ENCODE measurements around the gene PXDN.

PXDN gene

DNA sequence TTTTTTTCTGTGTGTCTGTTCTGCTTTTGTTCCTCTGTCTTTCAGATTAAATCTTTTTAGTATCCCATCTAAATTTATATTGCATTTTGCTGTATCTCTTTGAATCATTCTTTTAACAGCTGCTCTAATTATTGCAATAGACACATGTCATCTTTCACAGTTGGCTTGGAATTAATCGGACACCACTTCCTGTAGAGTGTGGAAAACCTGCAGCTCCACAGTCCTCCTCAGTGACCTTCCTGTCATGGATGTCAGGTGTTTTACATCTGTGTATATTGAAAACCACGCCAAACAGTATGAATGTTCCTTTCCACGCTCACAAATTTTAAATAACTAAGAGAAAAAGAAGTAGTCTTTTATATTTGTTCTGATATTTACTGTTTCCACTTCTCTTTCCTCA lies 135.3 kb downstream of the PXDN start:
- peaks cover 42% of the 10 kb centered on the region for H3K4me1 ChIP-seq (ENCODE audit: control insufficient read depth, insufficient read depth, low read length)
- H3K9ac ChIP-seq (ENCODE audit: low read depth, low read length) = no peak overlapping the region
- no peak overlapping the region for H3K4me3 ChIP-seq (ENCODE audit: low read length)

DNA sequence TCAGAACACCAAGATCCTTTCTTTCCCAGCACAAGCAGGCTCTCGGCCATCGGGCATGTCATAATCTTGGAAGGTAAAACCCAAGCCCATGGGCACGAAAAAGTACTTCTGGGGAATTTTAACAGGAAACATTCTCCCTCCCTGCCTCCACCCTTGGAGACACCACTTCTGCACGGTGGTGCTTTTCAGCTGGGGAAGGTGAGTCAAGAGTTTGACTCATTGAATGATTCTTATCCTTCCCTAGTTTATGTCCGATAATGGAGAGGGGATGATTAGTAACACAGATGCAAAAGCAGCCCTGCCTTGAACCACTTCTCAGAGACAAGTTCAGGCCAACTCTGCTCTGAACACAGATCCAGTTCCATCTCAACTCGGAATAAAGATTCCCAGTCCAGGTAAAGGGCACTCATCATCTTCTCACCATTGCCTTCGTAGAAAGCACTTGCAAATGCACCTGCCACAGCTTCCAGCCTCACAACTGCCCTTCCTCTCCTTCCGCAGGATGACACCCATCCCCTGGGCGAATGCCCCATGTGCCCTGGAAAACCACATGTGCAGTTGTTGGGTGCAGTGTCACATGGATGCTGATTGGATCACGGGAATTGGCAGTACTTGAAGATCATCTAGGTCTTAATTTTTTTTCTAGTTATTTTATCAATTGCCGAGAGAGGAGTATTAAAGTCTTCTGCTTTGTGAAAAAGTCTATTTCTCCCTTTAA lies 136.2 kb downstream of the PXDN start:
- Histone ChIP-seq H3K9ac (ENCODE audit: low read depth, low read length) (no peak overlapping the region), H3K4me2 (ENCODE audit: low read length) (peak overlapping the region; percentile 15), H3K36me3 (ENCODE audit: insufficient read depth, low read length) (no peaks in the 10 kb centered on the region), H3K4me1 (ENCODE audit: control insufficient read depth, insufficient read depth, low read length) (peaks cover 34% of the 10 kb centered on the region), H3K4me3 (ENCODE audit: low read length) (no peak overlapping the region), H3K9me3 (replicated peaks; ENCODE audit: low read length) (no peaks in the 10 kb centered on the region), H3K27me3 (ENCODE audit: control insufficient read depth, insufficient read depth, low read length) (no peaks in the 10 kb centered on the region)

More for the DNA sequence above, 135.3 kb downstream of the PXDN start:
- Histone ChIP-seq H3K27me3 (ENCODE audit: control insufficient read depth, insufficient read depth, low read length) (no peaks in the 10 kb centered on the region), H3K4me2 (ENCODE audit: low read length) (no peak overlapping the region), H3K36me3 (ENCODE audit: insufficient read depth, low read length) (no peaks in the 10 kb centered on the region), H3K9me3 (replicated peaks; ENCODE audit: low read length) (no peaks in the 10 kb centered on the region)

DNA sequence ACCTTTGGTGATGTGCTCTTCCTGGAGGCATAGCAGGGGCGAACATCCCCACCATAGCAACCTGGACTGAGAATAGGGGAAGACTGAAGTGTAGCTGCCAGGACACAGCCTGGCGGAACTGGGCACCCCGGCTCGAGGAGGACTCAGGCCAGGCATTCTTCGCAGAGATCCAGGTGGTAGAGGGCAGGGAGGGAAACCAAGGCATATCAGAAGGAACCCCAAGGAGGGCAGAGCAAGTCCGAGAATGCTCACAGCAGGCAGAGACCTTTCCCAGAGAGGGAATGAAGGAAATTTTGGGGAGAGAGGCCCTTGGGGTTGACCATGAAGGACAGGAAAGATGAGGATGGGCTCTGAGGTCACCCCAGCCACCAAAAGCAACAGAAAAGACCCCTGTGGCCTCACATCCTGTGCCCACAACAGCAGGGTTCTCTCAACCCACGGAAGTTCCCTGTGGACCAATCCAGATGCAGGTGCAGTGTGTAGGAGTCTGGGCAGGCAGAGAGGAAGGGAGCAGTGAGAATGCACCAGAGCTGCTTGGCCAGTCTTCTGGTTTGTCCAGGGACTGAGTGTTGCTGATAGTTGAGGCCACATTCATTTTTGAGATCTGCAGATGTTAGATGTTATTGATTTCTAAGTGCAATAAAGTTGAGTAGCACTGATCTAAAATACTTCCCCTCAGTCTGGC lies 136.9 kb downstream of the PXDN start:
- Histone ChIP-seq H3K4me2 (ENCODE audit: low read length) (no peak overlapping the region), H3K9me3 (replicated peaks; ENCODE audit: low read length) (no peaks in the 10 kb centered on the region), H3K27me3 (ENCODE audit: control insufficient read depth, insufficient read depth, low read length) (no peaks in the 10 kb centered on the region), H3K4me1 (ENCODE audit: control insufficient read depth, insufficient read depth, low read length) (peaks cover 34% of the 10 kb centered on the region), H3K4me3 (ENCODE audit: low read length) (no peak overlapping the region), H3K9ac (ENCODE audit: low read depth, low read length) (no peak overlapping the region), H3K36me3 (ENCODE audit: insufficient read depth, low read length) (no peaks in the 10 kb centered on the region)

DNA sequence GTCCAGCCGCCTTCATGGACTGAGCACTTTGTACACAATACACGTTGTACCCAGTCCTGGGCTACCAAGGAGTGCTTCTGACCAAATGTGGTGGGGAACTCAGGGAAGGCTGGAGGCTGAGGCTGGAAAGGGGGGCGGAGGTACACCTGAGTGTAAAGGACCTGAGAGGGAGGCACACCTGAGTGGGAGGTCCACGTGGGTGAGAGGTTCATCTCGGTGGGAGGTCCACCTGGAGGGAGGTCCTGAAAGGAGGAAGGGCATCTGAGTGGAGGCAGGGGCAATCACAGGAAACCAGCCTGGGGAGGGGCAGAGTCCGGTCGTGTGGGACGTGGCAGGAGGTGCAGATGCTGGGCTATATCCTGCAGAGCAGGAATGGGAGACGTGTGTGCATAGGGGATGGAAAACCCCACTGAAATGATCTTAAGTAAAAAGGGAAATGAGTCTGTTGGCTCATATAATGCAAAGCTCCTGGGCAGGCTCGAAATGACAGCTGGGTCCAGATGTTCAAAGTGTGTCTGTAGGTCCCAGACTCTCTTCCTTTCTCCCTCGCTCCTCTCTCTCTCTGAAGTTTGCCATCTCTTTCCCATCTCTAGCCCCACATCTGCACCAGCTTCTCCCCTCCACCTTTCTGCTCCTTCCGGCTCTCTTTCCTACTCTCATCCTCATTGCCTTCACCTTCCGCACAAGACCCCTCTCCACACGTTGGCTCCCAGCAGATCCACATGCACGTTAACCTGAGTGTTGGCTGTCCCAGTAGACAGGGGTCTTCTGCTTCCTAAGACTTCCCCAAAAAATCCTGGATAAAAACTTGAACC lies 137.7 kb downstream of the PXDN start:
- H3K9me3 ChIP-seq (replicated peaks; ENCODE audit: low read length) = no peaks in the 10 kb centered on the region
- no peak overlapping the region for H3K4me3 ChIP-seq (ENCODE audit: low read length)
- peaks cover 37% of the 10 kb centered on the region for H3K4me1 ChIP-seq (ENCODE audit: control insufficient read depth, insufficient read depth, low read length)
- no peaks in the 10 kb centered on the region for H3K36me3 ChIP-seq (ENCODE audit: insufficient read depth, low read length)
- H3K9ac ChIP-seq (ENCODE audit: low read depth, low read length) = no peak overlapping the region
- no peak overlapping the region for H3K4me2 ChIP-seq (ENCODE audit: low read length)
- peaks cover 4% of the 10 kb centered on the region for H3K27me3 ChIP-seq (ENCODE audit: control insufficient read depth, insufficient read depth, low read length)

DNA sequence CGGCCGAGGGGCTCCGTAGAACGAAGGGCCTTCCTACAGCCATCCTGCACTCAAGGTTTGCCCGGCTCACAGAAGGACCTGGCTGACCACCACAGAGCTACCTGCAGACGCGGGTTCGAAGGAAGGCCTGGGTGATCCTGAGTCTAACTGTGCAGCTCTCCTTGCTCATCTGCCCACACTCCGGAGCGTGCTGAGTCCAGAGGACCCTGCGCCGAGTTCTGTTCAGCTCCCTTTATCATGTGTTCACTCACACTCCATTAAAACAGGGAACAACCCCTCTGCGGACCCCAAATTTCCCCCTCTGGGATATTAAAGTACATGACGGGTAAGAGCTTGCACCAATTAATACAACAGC lies 138.3 kb downstream of the PXDN start:
- no peak overlapping the region for H3K9ac ChIP-seq (ENCODE audit: low read depth, low read length)
- peaks cover 37% of the 10 kb centered on the region for H3K4me1 ChIP-seq (ENCODE audit: control insufficient read depth, insufficient read depth, low read length)
- H3K4me3 ChIP-seq (ENCODE audit: low read length) = no peak overlapping the region

DNA sequence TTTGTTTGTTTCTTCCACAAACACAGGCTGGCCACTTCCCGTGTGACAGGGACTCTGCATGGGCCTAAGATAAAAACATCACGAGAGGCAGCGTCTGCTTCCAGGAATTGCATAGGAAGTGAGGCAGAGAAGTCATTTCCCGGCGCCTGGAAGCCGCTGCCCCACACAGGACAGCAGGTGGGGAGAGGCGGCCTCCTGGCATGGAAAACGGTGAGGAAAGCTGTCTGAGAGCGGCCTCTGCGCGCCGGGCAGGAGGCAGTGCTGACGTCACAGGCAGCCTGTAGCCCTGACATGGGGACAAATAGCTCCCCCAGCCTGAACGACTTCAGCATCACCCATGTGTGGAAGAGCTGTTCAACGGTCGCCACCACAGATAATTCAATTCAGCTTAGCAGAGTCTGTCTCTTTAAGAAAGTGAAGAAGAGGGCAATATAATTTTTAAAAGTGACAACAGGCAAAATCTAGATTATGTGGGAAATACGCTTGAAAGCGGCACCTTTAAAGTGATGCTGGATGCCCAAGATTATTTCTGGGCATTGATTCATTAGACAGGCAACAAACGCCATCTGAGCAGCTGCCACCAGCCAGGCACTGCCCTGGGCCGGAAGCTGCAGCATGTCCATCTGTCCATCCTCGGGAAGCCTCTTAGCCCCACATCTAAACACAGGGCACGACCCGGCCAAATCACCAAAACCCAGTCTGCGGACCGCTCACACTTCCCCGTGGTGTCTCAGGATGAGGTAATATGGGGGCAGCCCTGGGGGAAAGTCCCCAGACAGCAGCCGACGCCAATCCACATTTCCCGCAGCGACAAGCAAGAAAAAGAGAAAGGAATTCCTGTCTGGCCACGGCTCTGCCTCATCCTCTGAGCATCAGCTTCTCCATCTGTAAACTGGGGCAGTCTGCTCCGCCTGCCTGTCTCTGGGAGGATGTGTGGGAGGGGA lies 138.9 kb downstream of the PXDN start:
- H3K4me3 ChIP-seq (ENCODE audit: low read length) = peak overlapping the region; percentile 52
- H3K27me3 ChIP-seq (ENCODE audit: control insufficient read depth, insufficient read depth, low read length) = peaks cover 5% of the 10 kb centered on the region
- peaks cover 39% of the 10 kb centered on the region for H3K4me1 ChIP-seq (ENCODE audit: control insufficient read depth, insufficient read depth, low read length)
- peak overlapping the region; percentile 26 for H3K9ac ChIP-seq (ENCODE audit: low read depth, low read length)
- H3K4me2 ChIP-seq (ENCODE audit: low read length) = peak overlapping the region; percentile 59
- H3K9me3 ChIP-seq (replicated peaks; ENCODE audit: low read length) = no peaks in the 10 kb centered on the region
- no peaks in the 10 kb centered on the region for H3K36me3 ChIP-seq (ENCODE audit: insufficient read depth, low read length)

More for the DNA sequence above, 138.3 kb downstream of the PXDN start:
- H3K36me3 ChIP-seq (ENCODE audit: insufficient read depth, low read length) = no peaks in the 10 kb centered on the region
- H3K27me3 ChIP-seq (ENCODE audit: control insufficient read depth, insufficient read depth, low read length) = peaks cover 5% of the 10 kb centered on the region
- H3K9me3 ChIP-seq (replicated peaks; ENCODE audit: low read length) = no peaks in the 10 kb centered on the region
- H3K4me2 ChIP-seq (ENCODE audit: low read length) = peak overlapping the region; percentile 59

DNA sequence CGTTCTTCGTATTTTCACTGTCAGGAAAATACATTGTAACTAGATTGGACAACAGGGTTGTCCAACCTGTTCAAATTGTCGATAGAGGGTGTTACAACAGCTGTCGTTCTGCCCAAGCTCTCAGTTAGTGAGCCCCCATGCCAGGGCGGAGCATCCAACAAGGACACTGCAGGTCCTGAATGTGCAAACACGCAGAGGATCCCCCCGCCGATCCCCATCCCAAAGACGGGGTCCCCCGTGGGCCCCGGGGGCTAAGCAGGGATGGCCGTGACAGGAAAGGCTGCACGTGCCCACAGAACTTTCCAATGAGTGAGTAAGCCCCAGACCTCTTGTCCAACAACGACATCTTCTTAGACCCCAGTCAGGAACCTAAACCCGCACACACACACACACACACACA lies 140.8 kb downstream of the PXDN start:
- H3K9me3 ChIP-seq (replicated peaks; ENCODE audit: low read length) = no peaks in the 10 kb centered on the region
- H3K27me3 ChIP-seq (ENCODE audit: control insufficient read depth, insufficient read depth, low read length) = peaks cover 15% of the 10 kb centered on the region
- no peak overlapping the region for H3K4me2 ChIP-seq (ENCODE audit: low read length)
- no peak overlapping the region for H3K9ac ChIP-seq (ENCODE audit: low read depth, low read length)
- no peaks in the 10 kb centered on the region for H3K36me3 ChIP-seq (ENCODE audit: insufficient read depth, low read length)
- no peak overlapping the region for H3K4me3 ChIP-seq (ENCODE audit: low read length)
- peaks cover 40% of the 10 kb centered on the region for H3K4me1 ChIP-seq (ENCODE audit: control insufficient read depth, insufficient read depth, low read length)

DNA sequence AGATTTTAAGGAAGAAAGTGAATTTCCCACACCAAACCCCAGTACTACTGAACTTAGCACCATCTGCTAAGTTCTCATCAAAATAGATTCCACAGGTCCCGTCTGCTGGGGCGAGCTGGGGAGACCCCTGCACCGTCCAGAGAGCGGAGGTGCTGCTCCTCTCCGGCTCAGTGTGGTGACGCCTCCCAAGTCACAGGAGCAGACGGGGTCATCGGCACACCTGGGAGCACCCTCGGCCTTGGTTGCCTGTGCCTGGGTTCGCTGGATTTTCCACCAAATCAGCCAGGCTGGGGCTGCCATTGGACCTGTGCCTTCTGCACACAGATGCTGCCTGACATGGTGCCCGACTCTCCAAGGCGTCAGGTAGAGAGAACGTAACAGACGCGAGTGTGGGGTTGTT lies 141.3 kb downstream of the PXDN start:
- H3K36me3 ChIP-seq (ENCODE audit: insufficient read depth, low read length) = no peaks in the 10 kb centered on the region
- H3K27me3 ChIP-seq (ENCODE audit: control insufficient read depth, insufficient read depth, low read length) = peaks cover 19% of the 10 kb centered on the region
- H3K4me1 ChIP-seq (ENCODE audit: control insufficient read depth, insufficient read depth, low read length) = peaks cover 36% of the 10 kb centered on the region
- H3K9ac ChIP-seq (ENCODE audit: low read depth, low read length) = no peak overlapping the region
- no peaks in the 10 kb centered on the region for H3K9me3 ChIP-seq (replicated peaks; ENCODE audit: low read length)
- no peak overlapping the region for H3K4me3 ChIP-seq (ENCODE audit: low read length)
- no peak overlapping the region for H3K4me2 ChIP-seq (ENCODE audit: low read length)

DNA sequence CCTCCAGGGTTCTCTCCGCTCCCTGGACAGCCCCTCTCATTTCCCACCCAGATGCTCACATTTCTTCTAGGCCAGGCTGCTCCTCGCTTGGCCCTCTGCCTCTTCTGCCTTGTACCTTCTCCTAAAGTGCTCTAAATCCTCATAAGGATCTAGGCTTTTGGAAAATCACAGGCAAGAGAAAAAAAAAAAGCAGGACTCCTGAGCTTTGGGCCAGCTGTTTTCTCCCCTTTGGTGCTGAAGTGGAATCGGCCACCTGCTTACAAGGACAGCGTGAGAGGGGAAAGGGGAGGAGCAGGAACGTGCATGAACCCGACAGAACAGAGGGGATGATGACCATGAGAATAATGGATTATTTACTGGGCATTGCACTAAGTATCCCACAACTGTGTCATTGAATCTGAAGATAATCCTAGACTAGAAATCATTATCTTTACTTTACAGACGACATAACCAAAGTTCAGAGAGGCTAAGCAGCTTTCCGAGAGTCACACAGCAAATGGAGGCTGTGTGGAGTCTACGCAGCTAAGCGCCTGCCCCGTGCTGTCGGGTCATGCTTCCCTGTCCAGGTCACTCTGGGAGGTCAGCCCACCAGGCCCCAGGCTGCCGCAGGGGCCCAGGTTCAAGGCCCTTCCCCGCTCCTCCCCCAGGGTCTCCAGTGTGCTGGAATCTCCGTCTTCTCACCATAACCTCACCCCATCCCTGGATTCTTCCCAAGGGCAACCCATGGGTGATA lies 141.9 kb downstream of the PXDN start:
- no peaks in the 10 kb centered on the region for H3K9me3 ChIP-seq (replicated peaks; ENCODE audit: low read length)
- H3K9ac ChIP-seq (ENCODE audit: low read depth, low read length) = no peak overlapping the region
- no peak overlapping the region for H3K4me3 ChIP-seq (ENCODE audit: low read length)
- no peak overlapping the region for H3K4me2 ChIP-seq (ENCODE audit: low read length)
- H3K36me3 ChIP-seq (ENCODE audit: insufficient read depth, low read length) = no peaks in the 10 kb centered on the region
- peaks cover 22% of the 10 kb centered on the region for H3K27me3 ChIP-seq (ENCODE audit: control insufficient read depth, insufficient read depth, low read length)
- H3K4me1 ChIP-seq (ENCODE audit: control insufficient read depth, insufficient read depth, low read length) = peaks cover 30% of the 10 kb centered on the region

DNA sequence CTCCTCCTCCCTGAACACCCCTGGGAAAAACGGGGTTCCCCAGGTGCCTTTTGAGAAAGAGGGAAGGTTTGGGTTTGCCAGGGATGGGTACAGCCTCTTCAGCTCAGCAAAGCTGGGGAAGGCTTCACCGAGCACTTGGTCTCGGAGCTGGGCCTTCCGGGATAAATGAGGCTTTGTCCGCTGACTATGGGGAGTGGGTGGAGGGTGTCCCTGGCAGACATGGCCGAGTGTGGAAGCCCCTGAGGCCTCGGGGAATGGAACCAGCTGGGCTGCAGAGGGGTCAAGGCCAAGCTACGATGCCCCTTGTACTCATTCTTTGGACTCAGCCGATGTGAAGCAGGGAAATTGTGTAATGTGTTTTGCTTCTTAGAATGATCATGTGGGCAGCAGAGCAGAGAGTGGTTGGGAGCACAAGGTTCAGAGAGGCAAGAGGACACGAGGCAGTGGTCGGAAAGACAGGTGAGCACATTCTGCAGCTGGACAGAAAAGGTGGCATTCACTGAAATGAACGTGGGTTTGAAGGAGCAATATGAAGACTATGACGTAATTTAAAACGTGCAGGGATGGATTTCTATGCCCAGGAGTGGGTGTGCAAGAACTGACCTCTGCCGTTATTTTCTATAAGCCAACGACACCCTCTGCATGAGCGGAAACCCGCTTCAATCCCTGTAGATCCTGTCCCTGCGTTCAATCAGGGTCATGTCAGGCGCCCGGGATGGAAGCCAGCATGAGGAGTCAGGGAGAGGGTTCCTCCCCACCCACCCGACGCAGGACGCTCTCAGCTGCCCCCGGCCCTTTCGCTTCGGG lies 142.6 kb downstream of the PXDN start:
- Histone ChIP-seq H3K36me3 (ENCODE audit: insufficient read depth, low read length) (no peaks in the 10 kb centered on the region), H3K9me3 (replicated peaks; ENCODE audit: low read length) (no peaks in the 10 kb centered on the region), H3K27me3 (ENCODE audit: control insufficient read depth, insufficient read depth, low read length) (peaks cover 22% of the 10 kb centered on the region), H3K4me3 (ENCODE audit: low read length) (no peak overlapping the region), H3K4me2 (ENCODE audit: low read length) (no peak overlapping the region), H3K9ac (ENCODE audit: low read depth, low read length) (no peak overlapping the region), H3K4me1 (ENCODE audit: control insufficient read depth, insufficient read depth, low read length) (peaks cover 27% of the 10 kb centered on the region)
